GM19240 (cell line): Measurements from ENCODE around the gene STARD9.
"Not testable (repeated sequence)": the region's sequence is repeated elsewhere in the genome, so short reads cannot be mapped to it uniquely, and the experiment has no call there.

ENCODE experiments used
- DNase-seq: peaks from one replicate; pipeline ENCODE4 v3.0.0; 2011; ENCODE audit warnings: low spot score; ENCODE audit not compliant: insufficient read length

Gene STARD9

GRCh38 chr15:42590619-42591237, 15.3 kb downstream of the STARD9 start:
- no peak for DNase-seq

GRCh38 chr15:42591238-42591934, 16.0 kb downstream of the STARD9 start:
- DNase-seq = no peak

- no peak for DNase-seq
Measured at GRCh38 chr15:42592716-42593115, 17.3 kb downstream of the STARD9 start.

GRCh38 chr15:42593143-42593542, 17.7 kb downstream of the STARD9 start:
- DNase-seq = no peak

GRCh38 chr15:42594095-42594494, 18.7 kb downstream of the STARD9 start:
- no peak for DNase-seq

- DNase-seq = no peak
Measured at GRCh38 chr15:42595626-42596240, 20.3 kb downstream of the STARD9 start.

- not testable (repeated sequence) for DNase-seq
Measured at GRCh38 chr15:42601316-42601715, 25.9 kb downstream of the STARD9 start.

- no peak for DNase-seq
Measured at GRCh38 chr15:42602501-42602900, 27.1 kb downstream of the STARD9 start.

GRCh38 chr15:42603978-42604377, 28.6 kb downstream of the STARD9 start:
- DNase-seq = no peak

- DNase-seq = no peak
Measured at GRCh38 chr15:42604894-42605744, 29.7 kb downstream of the STARD9 start.

GRCh38 chr15:42605796-42606195, 30.4 kb downstream of the STARD9 start:
- DNase-seq = no peak

- no peak for DNase-seq
Measured at GRCh38 chr15:42608110-42608531, 32.7 kb downstream of the STARD9 start.

GRCh38 chr15:42608752-42609488, 33.5 kb downstream of the STARD9 start:
- no peak for DNase-seq

- no peak for DNase-seq
Measured at GRCh38 chr15:42611532-42611931, 36.1 kb downstream of the STARD9 start.

GRCh38 chr15:42612367-42612912, 37.0 kb downstream of the STARD9 start:
- no peak for DNase-seq

GRCh38 chr15:42616107-42616506, 40.7 kb downstream of the STARD9 start:
- no peak for DNase-seq

- DNase-seq = no peak
Measured at GRCh38 chr15:42619656-42620371, 44.4 kb downstream of the STARD9 start.

GRCh38 chr15:42621386-42621785, 46.0 kb downstream of the STARD9 start:
- DNase-seq = no peak

- DNase-seq = no peak
Measured at GRCh38 chr15:42621996-42622925, 46.9 kb downstream of the STARD9 start.
